Inflammatory macrophage treated with lipopolysaccharide for 1 hour (primary cell): ENCODE data around the gene ZKSCAN3.
"Not testable (repeated sequence)": the region's sequence is repeated elsewhere in the genome, so short reads cannot be mapped to it uniquely, and the experiment has no call there.

ENCODE experiments used
- DNase-seq, 2 donors: peaks; one replicate each; pipeline ENCODE4 v3.0.0-alpha.2; 2020 to 2022

The ZKSCAN3 gene

DNA sequence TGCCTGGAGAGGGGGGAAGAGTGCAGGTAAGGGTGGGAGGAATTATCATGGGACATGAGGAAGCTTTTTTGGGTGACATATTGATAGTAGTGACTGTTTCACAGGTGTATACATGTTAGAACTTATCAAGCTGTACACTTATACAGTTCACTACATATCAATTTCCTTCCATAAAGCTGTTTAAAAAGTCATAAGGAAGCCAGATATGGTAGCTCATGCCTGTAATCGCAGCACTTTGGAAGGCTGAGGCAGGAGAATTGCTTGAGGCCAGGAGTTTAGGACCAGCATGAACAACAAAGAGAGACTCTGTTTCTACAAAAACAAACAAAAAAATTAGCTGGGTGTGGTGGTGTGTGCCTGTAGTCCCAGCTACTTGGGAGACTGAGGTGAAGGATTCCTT lies 28.1 kb downstream of the ZKSCAN3 start:
- no peak for DNase-seq

DNA sequence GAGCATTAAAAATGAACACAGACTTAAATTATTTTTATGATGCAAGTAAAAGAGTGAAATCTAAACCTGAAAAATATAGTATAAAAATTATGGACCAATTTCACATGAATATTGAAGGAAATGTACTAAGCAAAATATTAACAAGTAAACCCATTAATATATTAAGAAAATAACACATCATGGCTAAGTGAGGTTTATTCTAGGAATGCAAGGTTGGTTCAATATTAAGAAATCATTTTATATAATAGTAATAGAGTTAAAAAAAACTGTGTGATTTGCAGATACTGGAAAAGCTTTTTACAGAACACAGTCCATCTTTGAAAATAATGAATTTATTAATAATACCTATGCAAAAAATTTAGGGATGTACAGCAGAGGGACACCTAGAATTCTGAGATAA lies 28.9 kb downstream of the ZKSCAN3 start:
- no peak for DNase-seq

DNA sequence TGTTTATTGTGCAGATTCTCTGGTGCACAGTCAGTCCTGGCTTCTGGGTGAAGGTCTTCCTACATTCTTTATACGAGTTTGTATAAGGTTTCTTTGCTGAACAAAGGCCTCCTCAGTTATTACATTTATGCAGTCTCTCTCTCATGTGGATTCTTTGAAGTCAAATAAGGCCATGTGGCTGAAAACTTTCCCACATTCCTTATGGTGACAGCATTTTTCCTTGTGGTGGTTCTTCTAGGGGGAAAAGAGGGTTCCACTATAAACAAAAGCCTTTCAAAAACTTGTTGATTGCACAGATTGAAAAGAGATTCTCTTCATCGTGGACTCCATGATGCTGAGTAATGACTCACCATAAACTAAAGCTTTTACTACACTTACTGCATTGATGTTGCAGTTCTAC lies 30.6 kb downstream of the ZKSCAN3 start:
- DNase-seq, result no peak

DNA sequence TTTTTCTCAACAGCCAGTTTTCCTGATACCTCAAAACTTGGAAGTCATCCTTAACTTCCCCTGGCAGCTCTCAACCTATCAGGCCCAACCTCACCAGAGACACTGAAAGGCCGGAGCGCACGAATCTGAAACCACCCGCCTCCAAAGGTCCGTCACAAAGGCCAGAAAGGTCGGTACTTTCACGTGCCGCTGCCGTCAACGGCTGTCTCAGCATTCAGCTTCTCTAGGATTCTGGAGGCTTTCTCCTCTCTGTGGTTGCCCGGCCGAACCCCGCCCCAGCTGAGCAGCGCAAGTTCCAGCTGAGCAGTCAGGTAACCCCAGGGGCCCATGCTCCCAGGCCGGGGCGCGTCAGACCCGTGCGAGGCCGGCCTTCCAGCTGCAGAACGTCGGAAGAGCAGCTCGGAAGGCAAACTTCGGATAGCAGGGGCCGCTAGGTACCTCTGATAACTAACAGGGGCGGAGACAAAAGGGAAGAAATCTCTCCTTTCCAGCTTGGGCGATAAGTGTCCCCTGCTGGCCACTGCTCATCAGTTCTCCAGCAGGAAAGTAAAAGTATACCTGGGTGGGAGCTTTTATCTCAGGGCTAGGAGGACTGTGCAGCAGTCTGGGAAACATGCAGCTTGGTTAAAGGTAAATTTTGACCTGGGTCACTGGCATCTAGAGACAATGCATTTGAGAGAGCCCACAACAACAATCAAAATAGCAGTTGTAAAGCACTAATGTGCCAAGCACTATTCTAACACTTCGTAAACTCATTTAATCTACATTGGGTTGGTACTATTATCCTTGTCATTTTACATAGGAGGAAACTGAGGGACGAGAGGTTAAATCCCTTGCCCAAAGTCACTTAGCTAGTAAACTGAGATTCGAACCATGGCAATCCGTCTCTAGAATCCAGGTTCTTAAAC lies 33.7 kb downstream of the ZKSCAN3 start:
- DNase-seq, result peak; percentile 86 to 89

DNA sequence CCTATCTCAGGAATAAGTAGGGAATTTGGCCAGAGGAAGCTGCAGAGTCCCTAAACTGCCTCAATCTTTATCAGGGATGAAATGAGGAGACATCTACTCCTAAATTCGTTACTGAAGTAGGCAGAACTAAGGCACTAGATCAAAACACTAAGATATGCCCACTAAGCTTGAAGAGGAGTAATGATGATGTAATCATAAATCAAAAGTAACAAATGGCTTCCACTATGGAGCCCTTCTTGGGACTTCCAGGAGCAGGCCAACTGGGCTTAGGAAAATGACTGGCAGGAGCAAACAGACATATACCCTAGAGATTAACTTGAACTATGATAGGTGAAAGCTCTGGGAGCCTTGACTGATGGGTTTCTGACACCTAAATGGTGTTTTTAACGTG lies 34.4 kb downstream of the ZKSCAN3 start:
- DNase-seq, result no peak

DNA sequence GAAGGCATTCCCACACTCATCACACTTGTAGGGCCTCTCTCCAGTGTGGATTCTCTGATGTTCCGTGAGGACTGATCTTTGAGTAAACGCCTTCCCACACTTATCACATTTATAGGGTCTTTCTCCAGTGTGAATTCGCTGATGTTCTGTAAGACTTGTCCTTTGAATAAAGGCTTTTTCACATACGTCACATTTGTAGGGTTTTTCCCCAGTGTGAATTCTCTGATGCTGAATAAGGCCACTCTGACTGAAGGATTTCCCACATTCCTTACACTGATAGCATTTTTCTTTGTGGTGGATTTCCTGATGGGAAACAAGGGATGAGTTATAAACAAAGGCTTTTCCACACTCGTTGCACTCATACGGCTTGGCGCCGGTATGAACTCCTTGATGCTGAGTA lies 40.9 kb downstream of the ZKSCAN3 start:
- DNase-seq, result no peak

GRCh38 chr6:28393912-28394662 lies 44.3 kb downstream of the ZKSCAN3 start:
- DNase-seq, result no peak

GRCh38 chr6:28395918-28396317 lies 46.2 kb downstream of the ZKSCAN3 start:
- no peak for DNase-seq

DNA sequence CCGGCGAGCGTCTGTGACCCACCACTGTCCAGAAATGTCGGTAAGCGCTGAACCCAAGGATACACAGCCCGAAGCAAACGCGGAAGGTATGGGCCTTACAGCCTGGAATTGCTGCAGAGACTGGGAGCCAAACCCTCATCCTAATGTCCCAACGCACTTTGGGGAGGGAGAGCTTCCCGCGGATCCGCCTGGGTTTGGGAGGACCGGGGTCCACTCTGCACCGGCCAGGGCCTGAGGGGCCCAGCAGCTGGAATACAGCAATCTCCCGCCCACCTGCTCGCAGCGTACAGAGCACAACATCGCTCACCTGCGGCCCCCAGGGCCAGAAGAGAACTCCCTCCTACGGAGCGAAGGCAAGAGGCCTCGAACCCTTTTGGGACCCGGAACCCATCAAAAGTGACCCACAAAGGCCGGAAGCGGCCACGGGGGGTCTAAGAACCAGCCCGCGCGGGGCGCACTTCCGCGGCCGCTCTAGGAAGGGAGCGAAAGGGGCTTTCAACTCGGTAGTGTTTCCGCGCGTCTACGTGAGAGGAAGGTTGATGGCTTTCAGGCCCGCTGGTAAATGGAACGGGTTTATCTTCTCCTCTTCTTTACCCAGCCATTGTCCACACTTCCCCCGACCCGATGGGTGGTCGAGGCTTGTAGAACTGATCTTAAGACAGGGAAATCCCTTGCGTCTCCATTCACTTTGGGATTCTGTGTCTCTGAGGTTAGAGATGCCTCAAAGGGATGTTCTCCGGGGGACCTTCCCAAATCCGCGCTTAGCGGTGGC lies 49.8 kb downstream of the ZKSCAN3 start, which contains the start of gene ZSCAN12:
TSS of gene ZSCAN12 (minus strand) at position 398 of the 772 bp plus-strand sequence. CDS start 1,342 bp downstream, outside the sequence.
- DNase-seq, result peak; percentile 52 to 70

- DNase-seq, result no peak
Observed at GRCh38 chr6:28400122-28400451, 50.3 kb downstream of the ZKSCAN3 start.

- DNase-seq, result no peak
Observed at GRCh38 chr6:28401172-28401571, 51.4 kb downstream of the ZKSCAN3 start.

- no peak for DNase-seq
Observed at GRCh38 chr6:28402197-28402596, 52.5 kb downstream of the ZKSCAN3 start.

DNA sequence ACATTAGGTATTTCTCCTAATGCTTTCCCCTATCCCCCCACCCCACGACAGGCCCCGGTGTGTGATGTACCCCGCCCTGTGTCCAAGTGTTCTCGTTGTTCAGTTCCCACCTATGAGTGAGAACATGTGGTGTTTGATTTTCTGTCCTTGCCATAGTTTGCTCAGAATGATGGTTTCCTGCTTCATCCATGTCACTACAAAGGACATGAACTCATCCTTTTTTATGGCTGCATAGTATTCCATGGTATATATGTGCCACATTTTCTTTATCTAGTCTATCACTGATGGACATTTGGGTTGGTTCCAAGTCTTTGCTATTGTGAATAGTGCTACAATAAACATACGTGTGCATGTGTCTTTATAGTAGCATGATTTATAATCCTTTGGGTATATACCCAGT lies 54.2 kb downstream of the ZKSCAN3 start:
- not testable (repeated sequence) for DNase-seq

- DNase-seq, result no peak
Observed at GRCh38 chr6:28407401-28407800, 57.7 kb downstream of the ZKSCAN3 start.

GRCh38 chr6:28408076-28408802 lies 58.5 kb downstream of the ZKSCAN3 start:
- no peak for DNase-seq

DNA sequence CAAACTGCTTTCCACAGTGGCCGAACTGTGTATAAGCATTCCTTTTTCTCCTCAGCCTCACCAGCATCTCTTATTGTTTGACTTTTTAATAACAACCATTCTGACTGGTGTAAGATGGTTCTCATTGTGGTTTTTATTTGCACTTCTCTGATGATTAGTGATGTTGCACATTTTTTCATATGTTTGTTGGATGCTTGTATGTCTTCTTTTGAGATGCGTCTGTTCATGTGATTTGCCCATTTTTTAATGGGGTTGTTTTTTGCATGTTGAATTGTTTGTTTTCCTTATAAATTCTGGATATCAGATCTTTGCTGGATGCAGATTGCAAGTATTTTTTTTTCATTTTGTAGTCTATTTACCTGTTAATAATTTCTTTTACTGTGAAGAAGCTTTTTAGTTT lies 61.0 kb downstream of the ZKSCAN3 start:
- no peak for DNase-seq

GRCh38 chr6:28413681-28414080 lies 63.9 kb downstream of the ZKSCAN3 start:
- DNase-seq, result no peak
